Heart left ventricle (tissue), 16 donors: Measurements from ENCODE around the gene ZNF362. TPM values are rescaled to one million over a fixed set of nuclear protein-coding genes. Genes with fewer than 3 reads are reported as not detected.

Source experiments
- ATAC-seq, 4 donors: fragments of 200-7000 bp; cut with Tn5 transposase; one replicate each; pipeline ENCODE4 v1.9.1; 2020 to 2022; ENCODE audit warnings: moderate library complexity in 4 of 4, mild to moderate bottlenecking in 3 of 4, moderate number of reproducible peaks in 1 of 4
- DNase-seq, 5 donors: peaks; one replicate each; pipeline ENCODE4 v3.0.0-alpha.2; 2020
- H3K27ac ChIP-seq, 12 donors: fragments of 200-600 bp; sonication (generic) in 4 of 12; one replicate each; pipeline versions ENCODE4 v1.5.0 to v1.8.0; 2016 to 2022; ENCODE audit warnings: mild to moderate bottlenecking in 2 of 12
- H3K27me3 ChIP-seq, 9 donors: fragments of 200-600 bp; sonication (generic) in 2 of 9; one replicate each; pipeline versions ENCODE4 v1.5.1 to v1.8.0; 2016 to 2022; ENCODE audit warnings: mild to moderate bottlenecking in 3 of 9
- H3K36me3 ChIP-seq, 9 donors: fragments of 200-600 bp; sonication (generic) in 2 of 9; one replicate each; pipeline versions ENCODE4 v1.5.0 to v1.8.0; 2018 to 2022; ENCODE audit warnings: mild to moderate bottlenecking in 2 of 9
- H3K4me1 ChIP-seq, 12 donors: fragments of 200-600 bp; sonication (generic) in 4 of 12; one replicate each; pipeline versions ENCODE4 v1.5.0 to v1.8.0; 2016 to 2022; ENCODE audit warnings: mild to moderate bottlenecking in 3 of 12
- H3K4me3 ChIP-seq, 12 donors: fragments of 200-600 bp; sonication (generic) in 4 of 12; one replicate each; pipeline versions ENCODE4 v1.5.0 to v1.8.0; 2017 to 2022; ENCODE audit warnings: mild to moderate bottlenecking in 9 of 12, moderate library complexity in 4 of 12
- H3K9me3 ChIP-seq, 12 donors: fragments of 200-600 bp; sonication (generic) in 4 of 12; one replicate each; pipeline versions ENCODE4 v1.5.0 to v1.8.0; 2016 to 2022; ENCODE audit warnings: mild to moderate bottlenecking in 1 of 12
- CTCF ChIP-seq, 12 donors: fragments of 200-600 bp; sonication (generic) in 4 of 12; IDR thresholded peaks; one replicate each; pipeline versions ENCODE4 v1.5.0 to v1.8.0; 2018 to 2022; ENCODE audit warnings: antibody characterized with exemption in 12 of 12, mild to moderate bottlenecking in 5 of 12
- POLR2A ChIP-seq, 2 donors: fragments of 450-650 bp; IDR thresholded peaks; one replicate each; pipeline ENCODE4 v1.6.1; 2017; ENCODE audit warnings: antibody characterized with exemption in 2 of 2, mild to moderate bottlenecking in 2 of 2, moderate library complexity in 2 of 2
- WGBS, 4 donors: extraction: QIAGEN DNeasy Blood & Tissue Kit in 2 of 4; methylation state at CpG; one replicate each; pipeline versions ENCODE4 v1.1.5 to v1.1.7; 2013 to 2018; 5-methylcytosine and 5-hydroxymethylcytosine counted together
- intact Hi-C, 10 donors: fragments of 100-400 bp; cut with DNase I; formaldehyde crosslinking; loops; one replicate each; pipeline versions ENCODE4 v1.11.1 to v1.14.2; 2022
- polyA plus RNA-seq, 2 donors: library from polyadenylated mRNA; stranded (reverse); fragments of 200-250 nt; gene quantifications; one replicate each; pipeline ENCODE4 v1.2.3, GENCODE V29; 2013
- total RNA-seq, 9 donors: library from RNA; depleted of rRNA in 2 of 9; stranded (reverse); fragments of >200 nt in 2 of 9; fragmentation: NEBNext Ultra II Directional in 3 of 9; extraction: Animal tissue kit (Norgen Biotek cat#: 25700) in 3 of 9; gene quantifications; one replicate each; pipeline versions ENCODE4 v1.1.0 to v1.2.4, GENCODE V29; 2016 to 2023
- donor health status: ischemic (EF 13 %, LVEDD 7.1; RV severe dilation, severe dysfunction).
- donor health status: healthy with polysubstance abuse.
- donor health status: DM: no; HTN: yes; CAD: no.
- donor health status: DM: no; HTN: no; CAD: no.
- donor health status: ischemic (EF 25% LVEDD 6.9; RV normal size, moderate dysfunction).
- donor health status: ischemic (EF 25% LVEDD 5.7; RV mildly dilated, moderate dysfunction).
- donor health status: healthy.
- donor health status: DM: yes; HTN: yes; CAD: no.
- donor health status: ischemic (EF 35%, LVEDD 5.7; RV mildly dilated, moderate dysfunction).
- donor health status: nonischemic (EF 11% LVEDD 7.7; RV severe dilation, severe dysfunction).
- donor health status: DM: yes; HTN: yes; CAD: no.
- donor health status: PGD.
- donor health status: ischemic (EF 29% LVEDD 5.4; RV normal size, mild dysfunction).
- donor health status: nonischemic (EF 23%, LVEDD 6.1; RV moderate dilation, normal function).

Gene ZNF362
- total and polyA plus RNA-seq, 11 donors = 11.1 to 39.7 (median 32.5) TPM

- peaks cover 0 to 30% (median 9%) of the 10 kb centered on the region in 12 donors for H3K4me1 ChIP-seq
- no peak overlapping the region for H3K27ac ChIP-seq
- no peaks in the 10 kb centered on the region for H3K36me3 ChIP-seq
- no peak for ATAC-seq
- DNase-seq = no peak
- no peak overlapping the region for H3K4me3 ChIP-seq
- intact Hi-C loops = loop anchor here in 6 of 10 donors (5.0 to 10.0 kb wide), 7 partner anchors 69 to 389 kb away; no protein-coding TSS in a partner anchor
- 80 to 88% (median 85%) methylated on average over 1 of the region's 1 CpG for WGBS, 4 donors
- TF ChIP-seq POLR2A (IDR thresholded peaks at IDR 0.05) (no peak), CTCF (IDR thresholded peaks at IDR 0.05) (no peak)
- H3K27me3 ChIP-seq = no peaks in the 10 kb centered on the region
- peaks cover 0 to 23% (median 11%) of the 10 kb centered on the region in 12 donors for H3K9me3 ChIP-seq
Measured at GRCh38 chr1:33225586-33225985, 30.7 kb upstream of the ZNF362 start.

- Histone ChIP-seq H3K4me3 (no peak overlapping the region), H3K27me3 (no peaks in the 10 kb centered on the region), H3K4me1 (peaks cover 0 to 29% (median 9%) of the 10 kb centered on the region in 12 donors), H3K36me3 (no peaks in the 10 kb centered on the region), H3K27ac (peak overlapping the region in 5 of 12 donors; percentile 2 to 35 (median 7)), H3K9me3 (peaks cover 0 to 15% (median 7%) of the 10 kb centered on the region in 12 donors)
- TF ChIP-seq CTCF (IDR thresholded peaks at IDR 0.05) (no peak), POLR2A (IDR thresholded peaks at IDR 0.05) (no peak)
- DNase-seq (peak in 4 of 5 donors; percentile 37 to 76 (median 54)), ATAC-seq (peak; percentile 55 to 92 (median 89))
- intact Hi-C loops = loop anchor here in 6 of 10 donors (5.0 to 10.0 kb wide), 7 partner anchors 66 to 386 kb away; no protein-coding TSS in a partner anchor
- 14 to 34% (median 25%) methylated on average over 5 of the region's 5 CpGs for WGBS, 4 donors
Measured at GRCh38 chr1:33228935-33229487, 27.3 kb upstream of the ZNF362 start.

- Histone ChIP-seq H3K27me3 (no peaks in the 10 kb centered on the region), H3K4me3 (no peak overlapping the region), H3K27ac (no peak overlapping the region), H3K9me3 (no peaks in the 10 kb centered on the region), H3K4me1 (peaks cover 0 to 46% (median 16%) of the 10 kb centered on the region in 12 donors), H3K36me3 (no peaks in the 10 kb centered on the region)
- ATAC-seq = no peak
- TF ChIP-seq CTCF (IDR thresholded peaks at IDR 0.05) (no peak), POLR2A (IDR thresholded peaks at IDR 0.05) (no peak)
- intact Hi-C loops = no loop called here
- 90 to 92% (median 91%) methylated on average over 7 of the region's 7 CpGs for WGBS, 4 donors
- DNase-seq = no peak
Measured at GRCh38 chr1:33231166-33231565, 25.1 kb upstream of the ZNF362 start.

DNA sequence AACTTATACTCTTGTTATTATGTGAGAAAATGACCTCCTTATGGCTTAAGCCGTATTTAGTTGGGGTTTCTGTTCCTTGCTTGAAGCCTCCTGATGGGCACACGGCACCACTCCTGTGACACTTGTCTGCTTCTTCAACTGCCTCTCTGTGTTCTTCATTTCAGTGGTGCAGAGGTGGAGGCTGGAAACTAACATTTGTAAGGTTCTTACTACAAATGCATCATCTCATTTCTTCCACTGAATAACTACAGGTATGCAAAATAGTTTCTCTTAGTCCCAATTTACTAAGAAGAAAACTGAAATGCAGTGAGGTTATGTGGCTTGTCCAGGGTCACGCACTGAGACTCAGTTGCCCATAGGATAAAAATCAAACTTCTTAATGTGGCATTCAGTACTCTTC lies 23.6 kb upstream of the ZNF362 start:
- no peaks in the 10 kb centered on the region for H3K9me3 ChIP-seq
- 94 to 100% (median 96%) methylated on average over 3 of the region's 3 CpGs for WGBS, 4 donors

More for the DNA sequence above, 23.6 kb upstream of the ZNF362 start:
- no peaks in the 10 kb centered on the region for H3K36me3 ChIP-seq
- DNase-seq (no peak), ATAC-seq (no peak)
- intact Hi-C loops = no loop called here
- H3K27me3 ChIP-seq = no peaks in the 10 kb centered on the region
- H3K4me3 ChIP-seq = no peak overlapping the region
- TF ChIP-seq CTCF (IDR thresholded peaks at IDR 0.05) (no peak), POLR2A (IDR thresholded peaks at IDR 0.05) (no peak)
- H3K27ac ChIP-seq = no peak overlapping the region
- H3K4me1 ChIP-seq = peaks cover 0 to 46% (median 16%) of the 10 kb centered on the region in 12 donors
